ENCODE data around the gene HLCS. TPM values are rescaled to one million over a fixed set of nuclear protein-coding genes. Genes with fewer than 3 reads are reported as not detected.

Gene HLCS
- total RNA-seq, 1 experiment from 2014 or later: 12.7 TPM

DNA sequence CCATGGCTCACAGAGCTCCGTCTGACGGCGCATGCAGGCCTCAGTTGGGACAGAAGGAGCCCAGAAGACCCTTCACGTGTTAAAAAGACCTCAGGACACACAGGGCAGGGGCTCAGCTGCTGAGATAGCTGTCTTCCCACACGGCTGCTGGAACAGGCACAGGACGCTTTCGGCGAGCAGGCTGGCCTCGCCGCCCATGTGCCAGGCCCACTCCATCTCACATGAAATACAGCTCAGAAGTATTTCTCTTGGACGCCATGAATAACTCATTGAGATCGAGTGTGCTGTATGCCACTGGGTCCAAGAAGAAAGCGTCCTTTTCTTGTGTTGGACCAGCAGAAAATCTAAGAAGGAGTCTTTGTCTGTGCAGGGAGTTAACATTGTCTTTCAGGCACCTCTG lies 198.0 kb downstream of the HLCS start:
- H3K36me3 Mint-ChIP-seq (ENCODE audit: insufficient read depth in 1 of 3, low read depth in 3 of 3): peaks cover 0 to 2% (median 0%) of the 10 kb centered on the region in 3 experiments; a peak in 1 of 7 replicates
- no peak overlapping the region for H3T11ph ChIP-seq (ENCODE audit: low read length)
- H3K27me3 Mint-ChIP-seq (ENCODE audit: low read depth): no peaks in the 10 kb centered on the region
- H3K56ac ChIP-seq (ENCODE audit: insufficient read length, low read depth, low read length): no peak overlapping the region
- H4K91ac ChIP-seq (ENCODE audit: insufficient read length, low read depth, low read length): no peak overlapping the region
- no peak overlapping the region for H2BK12ac ChIP-seq (ENCODE audit: insufficient read length, low read depth, low read length)
- WGBS (ENCODE audit: extremely low coverage, insufficient read length, low lambda C conversion rate): no CpG with 5 or more reads among the region's 13 CpGs
- H3K23me2 ChIP-seq (ENCODE audit: insufficient read length, low read depth, low read length, poor library complexity, severe bottlenecking): no peaks in the 10 kb centered on the region
- H2BK120ac ChIP-seq (ENCODE audit: low read depth, low read length, poor library complexity, severe bottlenecking): no peak overlapping the region
- TF ChIP-seq, protein P1, sequence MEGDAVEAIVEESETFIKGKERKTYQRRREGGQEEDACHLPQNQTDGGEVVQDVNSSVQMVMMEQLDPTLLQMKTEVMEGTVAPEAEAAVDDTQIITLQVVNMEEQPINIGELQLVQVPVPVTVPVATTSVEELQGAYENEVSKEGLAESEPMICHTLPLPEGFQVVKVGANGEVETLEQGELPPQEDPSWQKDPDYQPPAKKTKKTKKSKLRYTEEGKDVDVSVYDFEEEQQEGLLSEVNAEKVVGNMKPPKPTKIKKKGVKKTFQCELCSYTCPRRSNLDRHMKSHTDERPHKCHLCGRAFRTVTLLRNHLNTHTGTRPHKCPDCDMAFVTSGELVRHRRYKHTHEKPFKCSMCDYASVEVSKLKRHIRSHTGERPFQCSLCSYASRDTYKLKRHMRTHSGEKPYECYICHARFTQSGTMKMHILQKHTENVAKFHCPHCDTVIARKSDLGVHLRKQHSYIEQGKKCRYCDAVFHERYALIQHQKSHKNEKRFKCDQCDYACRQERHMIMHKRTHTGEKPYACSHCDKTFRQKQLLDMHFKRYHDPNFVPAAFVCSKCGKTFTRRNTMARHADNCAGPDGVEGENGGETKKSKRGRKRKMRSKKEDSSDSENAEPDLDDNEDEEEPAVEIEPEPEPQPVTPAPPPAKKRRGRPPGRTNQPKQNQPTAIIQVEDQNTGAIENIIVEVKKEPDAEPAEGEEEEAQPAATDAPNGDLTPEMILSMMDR (conservative IDR thresholded peaks at IDR 0.05): no peak
- no peak overlapping the region for H4K8ac ChIP-seq (replicated peaks; ENCODE audit: insufficient read length, low read depth, low read length)
- H3K9me3 Mint-ChIP-seq: no peaks in the 10 kb centered on the region
- no peak overlapping the region for H3K4me3 Mint-ChIP-seq
- H3K4me1 Mint-ChIP-seq: peaks cover 19 to 22% of the 10 kb centered on the region in 2 experiments
- H3K18ac ChIP-seq (ENCODE audit: insufficient read length, low read depth, low read length): no peak overlapping the region
- H2AFZ ChIP-seq (ENCODE audit: low read length): no peak overlapping the region
- no peak overlapping the region for H3K23ac ChIP-seq (ENCODE audit: insufficient read length, low read depth, low read length)
- no peak overlapping the region for H2BK20ac ChIP-seq (ENCODE audit: low read depth, low read length, poor library complexity, severe bottlenecking)
- no peaks in the 10 kb centered on the region for H3K27me3 ChIP-seq (ENCODE audit: insufficient read depth, low read length)
- DNase-seq: no peak
- 0 out of 7 replicates have a peak overlapping the region, but pooled peaks of 1 of the 3 experiments have one; percentile 5 for H3K27ac Mint-ChIP-seq
- no peaks in the 10 kb centered on the region; the same call in 1 of the 2 replicates for H3K4me1 ChIP-seq (ENCODE audit: insufficient read depth, low read length)
- H3K79me2 ChIP-seq (ENCODE audit: insufficient read depth, low read length): no peaks in the 10 kb centered on the region
- no peaks in the 10 kb centered on the region for H3K79me1 ChIP-seq (ENCODE audit: insufficient read depth, low read depth, low read length, poor library complexity, severe bottlenecking)
- H2AK5ac ChIP-seq (ENCODE audit: insufficient read length, low read length): no peak overlapping the region
- H3K4ac ChIP-seq (ENCODE audit: low read depth, low read length): no peak overlapping the region
- no peak overlapping the region for H3K4me2 ChIP-seq (ENCODE audit: insufficient read depth, insufficient read length, low read length)
- H2BK5ac ChIP-seq (ENCODE audit: insufficient read length, low read length): no peak overlapping the region
- peak overlapping the region; percentile 24; the same call in 1 of the 2 replicates for H3K14ac ChIP-seq (ENCODE audit: insufficient read depth, low read length)
- no peak overlapping the region for H3K27ac ChIP-seq (ENCODE audit: insufficient read length, low read depth, low read length)
- H3K9me3 ChIP-seq (ENCODE audit: control insufficient read depth, low read depth, low read length): no peaks in the 10 kb centered on the region
- H4K5ac ChIP-seq (ENCODE audit: insufficient read length, low read depth, low read length): no peak overlapping the region
- no peak overlapping the region for H2BK15ac ChIP-seq (ENCODE audit: low read depth, low read length)
- H4K20me1 ChIP-seq (ENCODE audit: control insufficient read depth, insufficient read depth, insufficient read length): no peaks in the 10 kb centered on the region
- no peak overlapping the region for H3K9ac ChIP-seq (ENCODE audit: extremely low read depth, insufficient read length, low read length)

Measured in H9 (cell line).